Islet of Langerhans (tissue), 1 donor: ENCODE results near the gene OPRL1.

Experiments
- FAIRE-seq: peaks from one replicate; lab custom pipeline; 2011; peaks lifted over from hg19 to GRCh38; lab: Jason Lieb, UNC

Gene OPRL1

GRCh38 chr20:64042054-64042781 lies 37.7 kb upstream of the OPRL1 start:
- no peak for FAIRE-seq

DNA sequence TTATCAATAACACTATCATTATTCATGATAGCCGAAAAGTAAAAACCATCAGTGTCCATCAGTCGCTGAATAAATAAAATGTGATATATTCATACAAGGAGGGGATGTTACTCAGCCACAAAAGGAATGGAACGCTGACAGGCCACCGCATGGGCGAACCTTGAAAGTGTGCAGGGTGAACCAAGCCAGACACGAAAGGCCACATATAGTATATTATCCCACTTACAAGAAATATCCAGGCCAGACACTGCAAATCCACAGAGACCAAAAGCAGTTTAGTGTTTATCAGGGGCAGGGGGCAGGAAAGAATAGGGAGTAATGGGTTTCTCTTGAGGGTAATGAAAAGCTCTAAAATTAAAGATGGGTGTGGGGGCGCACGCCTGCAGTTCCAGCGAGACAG lies 36.1 kb upstream of the OPRL1 start:
- FAIRE-seq: no peak

GRCh38 chr20:64044484-64045247 lies 35.2 kb upstream of the OPRL1 start:
- no peak for FAIRE-seq

GRCh38 chr20:64045346-64046011 lies 34.4 kb upstream of the OPRL1 start:
- no peak for FAIRE-seq

DNA sequence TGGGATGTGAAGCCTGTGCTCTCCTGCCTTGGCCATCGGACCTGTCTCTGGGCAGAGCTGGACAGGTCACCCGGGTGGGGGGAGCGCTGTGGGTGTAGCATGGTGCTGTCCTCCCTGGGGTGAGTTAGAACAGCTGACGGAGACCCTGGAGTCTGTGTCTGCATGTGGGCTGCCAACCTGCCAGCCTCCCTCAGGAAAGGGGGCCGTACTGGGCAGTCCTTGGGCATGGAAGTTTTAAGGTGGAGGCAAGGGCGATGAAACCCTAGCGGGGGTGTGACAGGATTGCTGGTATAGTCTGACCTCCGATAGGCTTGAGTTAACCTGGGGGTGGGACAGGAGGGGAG lies 32.9 kb upstream of the OPRL1 start:
- no peak for FAIRE-seq

GRCh38 chr20:64047968-64048401 lies 31.9 kb upstream of the OPRL1 start:
- no peak for FAIRE-seq

DNA sequence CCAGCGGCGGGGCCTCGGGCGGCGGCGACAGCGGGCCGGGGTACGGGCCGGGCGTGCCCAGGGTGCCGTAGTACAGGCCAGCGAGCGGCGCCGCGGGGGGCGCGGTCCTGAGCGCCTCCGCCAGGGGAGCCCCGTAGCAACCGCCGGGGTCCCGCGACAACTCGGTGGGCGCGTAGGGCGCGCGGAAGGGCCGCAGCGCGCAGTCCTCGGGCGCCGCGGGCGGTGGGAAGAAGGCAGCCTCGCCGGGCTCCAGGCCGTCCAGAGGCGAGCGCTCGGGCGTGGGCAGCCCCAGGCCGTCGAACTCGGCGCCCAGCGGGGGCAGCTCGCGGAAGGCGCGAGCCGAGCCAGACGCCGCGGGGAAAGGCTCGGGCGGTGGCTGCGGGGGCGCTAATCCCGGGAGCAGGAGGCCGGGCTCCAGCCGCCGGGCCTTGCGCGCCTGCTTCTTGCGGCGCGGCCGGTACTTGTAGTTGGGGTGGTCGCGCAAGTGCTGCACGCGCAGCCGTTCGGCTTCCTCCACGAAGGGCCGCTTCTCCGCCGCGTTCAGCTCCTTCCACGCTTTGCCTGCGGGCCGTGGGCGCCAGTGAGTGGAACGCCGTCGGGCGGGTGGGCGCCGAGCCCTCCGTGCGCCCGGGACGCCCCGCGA lies 31.4 kb upstream of the OPRL1 start:
- no peak for FAIRE-seq

DNA sequence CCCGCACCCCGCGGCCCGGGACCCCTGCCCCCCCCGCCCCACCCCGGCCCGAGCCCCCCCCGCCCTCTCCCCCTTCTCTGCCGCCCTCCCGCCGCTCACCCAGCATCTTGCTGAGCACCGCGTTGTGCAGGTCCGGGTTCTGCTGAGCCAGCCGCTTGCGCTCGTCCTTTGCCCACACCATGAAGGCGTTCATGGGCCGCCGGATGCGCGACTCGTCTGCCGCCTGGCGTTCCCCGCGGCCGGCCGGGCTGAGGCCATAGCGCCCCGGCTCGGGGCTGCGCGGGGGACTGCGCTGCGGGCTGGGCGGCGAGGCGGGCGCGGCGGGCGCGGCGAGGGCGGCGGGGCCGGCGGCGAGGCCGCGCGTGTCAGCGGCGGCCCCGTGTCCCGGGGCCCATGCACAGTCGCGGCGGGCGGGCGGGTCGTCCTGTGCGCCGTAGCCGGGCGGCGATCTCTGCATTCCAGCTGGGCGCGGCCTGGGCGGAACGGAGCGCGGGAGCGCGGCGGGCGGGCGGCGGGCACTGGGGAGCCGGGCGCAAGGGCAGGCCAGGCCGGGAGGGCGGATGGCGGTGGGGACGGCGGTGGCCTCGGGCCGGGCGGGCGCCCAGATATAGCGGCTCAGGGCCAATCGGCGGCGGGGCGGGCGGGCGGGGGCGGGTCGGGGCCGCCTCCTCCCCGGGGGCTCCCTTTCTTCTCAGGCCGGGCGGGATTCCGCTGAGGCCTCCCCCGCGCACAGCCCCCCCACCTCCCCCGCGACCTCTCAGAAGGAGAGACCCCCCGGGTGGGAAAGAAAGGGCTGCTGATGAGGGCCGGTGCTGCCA lies 30.6 kb upstream of the OPRL1 start, which contains the start of gene SOX18:
TSS of gene SOX18 (minus strand) at position 580 of the 818 bp plus-strand sequence. CDS start at position 457, 123 bp downstream.
- FAIRE-seq: no peak

DNA sequence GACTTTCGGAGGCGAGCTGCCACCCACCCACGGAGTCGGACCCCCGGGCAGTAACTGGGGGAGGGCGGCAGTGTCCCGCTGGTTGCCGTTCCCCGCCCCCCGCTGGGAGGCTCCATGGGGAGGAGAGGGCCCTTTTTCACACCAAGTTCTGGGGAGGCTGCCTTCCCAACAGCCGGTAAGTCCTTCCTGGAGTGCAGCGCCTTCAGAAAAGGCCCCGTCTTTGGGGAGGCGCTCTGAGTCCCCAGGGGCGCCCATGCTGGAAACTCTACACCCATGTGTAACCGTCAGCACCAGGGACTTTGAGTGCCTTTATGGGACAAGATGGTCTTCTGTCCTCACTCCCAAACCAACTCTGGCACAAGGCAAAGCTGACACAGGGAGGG lies 30.0 kb upstream of the OPRL1 start:
- no peak for FAIRE-seq

GRCh38 chr20:64050261-64051032 lies 29.4 kb upstream of the OPRL1 start:
- no peak for FAIRE-seq

GRCh38 chr20:64051033-64051452 lies 28.8 kb upstream of the OPRL1 start:
- FAIRE-seq: no peak

- FAIRE-seq: no peak
Measured at GRCh38 chr20:64051561-64052325, 28.1 kb upstream of the OPRL1 start.

GRCh38 chr20:64052326-64052722 lies 27.6 kb upstream of the OPRL1 start:
- FAIRE-seq: no peak

GRCh38 chr20:64052987-64053840 lies 26.7 kb upstream of the OPRL1 start:
- FAIRE-seq: no peak

DNA sequence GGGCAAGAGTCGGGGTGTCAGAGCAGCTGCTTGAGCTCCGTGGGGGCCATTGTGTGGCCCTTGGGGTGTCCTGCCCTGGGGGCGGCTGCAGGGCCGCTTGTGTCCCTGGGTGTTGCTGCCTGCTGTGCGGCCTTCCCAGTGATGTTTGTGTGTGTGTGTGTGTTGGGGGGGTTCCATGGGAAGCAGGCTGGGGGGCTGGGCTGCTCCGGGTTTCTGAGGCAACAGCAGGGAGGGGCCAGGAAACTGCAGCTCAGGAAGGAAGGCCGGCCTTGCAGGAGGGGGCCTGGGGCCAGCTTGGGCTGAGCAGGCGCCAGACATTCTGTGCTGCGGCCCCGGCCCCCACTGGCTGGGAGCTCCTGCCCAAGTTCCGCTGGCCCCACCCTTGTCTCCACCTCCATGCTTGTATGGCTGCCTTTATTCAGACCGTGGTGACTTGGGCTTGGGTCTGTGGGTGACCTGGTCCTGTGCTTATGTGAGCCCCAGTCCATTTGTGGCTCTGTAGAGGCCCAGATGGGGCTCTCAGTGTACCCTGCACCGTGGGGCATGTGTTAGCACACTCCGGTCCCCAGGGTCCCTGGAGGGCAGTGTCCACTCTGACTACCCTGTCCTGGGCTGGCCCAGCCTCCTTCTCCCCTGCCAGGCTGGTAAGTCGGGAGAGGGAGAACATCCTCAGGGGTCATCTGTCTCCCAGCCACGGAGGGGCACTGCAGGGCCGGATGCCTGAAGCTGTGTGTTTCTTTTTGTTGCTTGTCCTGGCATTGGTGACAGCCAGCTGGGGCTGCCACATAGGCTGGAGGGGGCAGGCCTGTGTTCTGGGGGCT lies 25.8 kb upstream of the OPRL1 start:
- FAIRE-seq: no peak

DNA sequence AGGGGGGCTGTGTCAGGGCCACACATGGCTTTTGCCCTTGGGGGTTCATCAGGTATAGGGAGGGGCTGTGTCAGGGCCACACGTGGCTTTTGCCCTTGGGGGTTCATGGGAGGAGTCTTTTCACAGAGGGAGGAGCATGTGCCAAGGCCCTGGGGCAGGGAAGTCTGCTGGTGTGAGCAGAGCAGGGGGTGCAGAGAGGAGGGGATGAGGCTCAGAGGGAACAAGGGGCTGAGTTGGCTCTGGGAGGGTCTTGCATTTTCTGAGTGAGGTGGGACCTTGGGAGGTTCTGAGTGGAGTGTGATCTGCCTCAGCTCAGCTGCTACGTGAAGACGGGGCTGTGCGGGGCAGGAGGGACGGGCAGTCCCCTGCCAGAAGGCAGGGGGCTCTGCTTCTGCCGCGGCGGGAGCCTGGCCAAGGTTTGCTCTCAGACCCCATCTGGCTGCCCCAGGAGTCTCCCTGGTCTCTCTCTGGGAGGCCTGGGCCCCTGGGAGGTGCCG lies 24.4 kb upstream of the OPRL1 start:
- FAIRE-seq: no peak

DNA sequence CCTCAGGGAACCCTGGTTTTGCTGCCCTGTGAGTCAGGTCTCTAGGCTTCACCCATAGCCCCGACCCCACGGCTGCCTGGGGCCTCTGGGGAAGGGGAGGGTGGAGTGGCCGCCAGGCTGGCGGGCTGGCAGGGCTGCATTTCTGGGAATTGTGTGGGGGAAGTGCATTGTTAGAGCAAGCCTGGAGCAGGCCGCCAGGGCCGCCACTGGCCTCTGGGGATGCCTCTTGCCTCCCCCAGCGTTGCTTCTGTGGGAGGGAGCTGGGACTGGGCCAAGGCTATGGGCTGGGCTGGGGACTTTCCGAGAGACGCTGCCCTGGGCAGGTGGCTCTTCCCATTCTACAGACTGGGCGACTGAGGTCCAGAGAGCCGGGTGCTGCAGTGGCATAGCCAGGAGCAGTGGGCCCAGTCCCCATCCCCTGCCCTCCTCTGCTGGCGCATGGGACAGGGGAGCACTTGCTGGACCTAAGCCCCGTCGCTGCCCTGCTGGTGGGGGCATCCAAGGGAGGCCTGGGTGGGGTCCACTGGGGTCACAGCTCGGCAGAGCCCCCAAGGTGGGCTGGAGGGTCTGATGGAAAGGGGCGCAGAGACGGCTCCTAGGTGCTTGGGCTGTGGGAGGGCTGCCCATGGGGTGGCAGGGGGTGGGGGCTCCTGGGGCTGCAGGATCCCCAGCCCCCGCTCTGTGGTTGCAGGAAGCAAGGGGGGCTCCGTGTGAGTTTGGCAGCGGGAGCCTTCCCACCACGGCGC lies 23.8 kb upstream of the OPRL1 start:
- no peak for FAIRE-seq

GRCh38 chr20:64056639-64056888 lies 23.3 kb upstream of the OPRL1 start:
- no peak for FAIRE-seq
